Measurements from ENCODE around the gene ANGPTL2. TPM values are rescaled to one million over a fixed set of nuclear protein-coding genes. Genes with fewer than 3 reads are reported as not detected.

Gene ANGPTL2
- total and polyA plus RNA-seq, 2 of the 4 experiments (the other 2 are of a cell fraction), result 9.5 to 25.1 TPM

DNA sequence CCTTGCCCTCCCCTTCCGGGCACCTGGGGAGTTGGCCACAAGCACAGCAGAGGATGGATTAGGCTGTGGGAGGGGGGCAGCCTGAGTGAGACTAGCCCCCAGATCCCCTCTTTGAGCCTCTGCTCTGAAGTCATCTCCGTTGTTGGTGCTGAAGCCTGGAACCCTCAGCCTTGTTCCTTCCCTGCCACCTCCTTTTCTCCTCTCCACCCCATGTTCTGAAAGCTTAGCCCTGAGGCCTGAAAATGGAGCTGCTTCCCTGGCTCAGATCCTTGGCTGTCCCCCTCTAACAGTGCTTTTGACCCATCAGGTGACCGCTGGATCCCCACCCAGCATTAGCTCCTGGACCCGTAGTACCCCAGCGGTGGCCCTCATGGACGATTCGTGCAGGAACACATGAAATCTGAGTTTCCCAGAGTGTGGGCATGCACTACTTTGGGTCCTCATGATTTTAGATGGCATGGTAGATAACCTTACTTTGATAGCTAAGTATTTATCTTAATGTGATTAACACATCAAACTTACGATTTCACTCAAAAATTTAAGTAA is 21.6 kb upstream of the ANGPTL2 start:
- H3K4me3 ChIP-seq (ENCODE audit: insufficient read depth, low read depth, low read length), result no peak overlapping the region
- no peak overlapping the region for H3K14ac ChIP-seq (replicated peaks; ENCODE audit: low read depth, low read length)
- no peaks in the 10 kb centered on the region for H3K36me3 ChIP-seq (ENCODE audit: control insufficient read depth, insufficient read depth, low read length)
- ChIA-PET CTCF (no interaction called here), POLR2A (ENCODE audit: unreplicated experiment) (no interaction called here)
- no CpG with 5 or more reads among the region's 8 CpGs for WGBS, 2 experiments (ENCODE audit: extremely low coverage in 2 of 2, insufficient read length in 1 of 2)
- H3K27me3 ChIP-seq (ENCODE audit: control insufficient read depth, insufficient read depth, low read length), result no peaks in the 10 kb centered on the region; the same call in 1 of the 2 replicates
- H3K9me3 ChIP-seq (ENCODE audit: control insufficient read depth, insufficient read depth, low read length), result no peaks in the 10 kb centered on the region
- no peaks in the 10 kb centered on the region for H3K9me1 ChIP-seq (ENCODE audit: insufficient read depth, low read length)
- TF ChIP-seq RFX5 (IDR thresholded peaks at IDR 0.05; ENCODE audit: low read depth, low read length) (no peak), POLR2A (IDR thresholded peaks at IDR 0.05; ENCODE audit: low read depth, low read length) (no peak), MAFK (IDR thresholded peaks at IDR 0.05; ENCODE audit: low read depth, low read length) (no peak), FOS (IDR thresholded peaks at IDR 0.05; ENCODE audit: low read depth, low read length) (no peak), RCOR1 (IDR thresholded peaks at IDR 0.05; ENCODE audit: insufficient replicate concordance, low read length) (no peak), CEBPB (IDR thresholded peaks at IDR 0.05; ENCODE audit: low read depth, low read length) (no peak)
- TF ChIP-seq, protein P1, sequence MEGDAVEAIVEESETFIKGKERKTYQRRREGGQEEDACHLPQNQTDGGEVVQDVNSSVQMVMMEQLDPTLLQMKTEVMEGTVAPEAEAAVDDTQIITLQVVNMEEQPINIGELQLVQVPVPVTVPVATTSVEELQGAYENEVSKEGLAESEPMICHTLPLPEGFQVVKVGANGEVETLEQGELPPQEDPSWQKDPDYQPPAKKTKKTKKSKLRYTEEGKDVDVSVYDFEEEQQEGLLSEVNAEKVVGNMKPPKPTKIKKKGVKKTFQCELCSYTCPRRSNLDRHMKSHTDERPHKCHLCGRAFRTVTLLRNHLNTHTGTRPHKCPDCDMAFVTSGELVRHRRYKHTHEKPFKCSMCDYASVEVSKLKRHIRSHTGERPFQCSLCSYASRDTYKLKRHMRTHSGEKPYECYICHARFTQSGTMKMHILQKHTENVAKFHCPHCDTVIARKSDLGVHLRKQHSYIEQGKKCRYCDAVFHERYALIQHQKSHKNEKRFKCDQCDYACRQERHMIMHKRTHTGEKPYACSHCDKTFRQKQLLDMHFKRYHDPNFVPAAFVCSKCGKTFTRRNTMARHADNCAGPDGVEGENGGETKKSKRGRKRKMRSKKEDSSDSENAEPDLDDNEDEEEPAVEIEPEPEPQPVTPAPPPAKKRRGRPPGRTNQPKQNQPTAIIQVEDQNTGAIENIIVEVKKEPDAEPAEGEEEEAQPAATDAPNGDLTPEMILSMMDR (conservative IDR thresholded peaks at IDR 0.05; ENCODE audit: low read depth, low read length), result no peak
- no peak overlapping the region for H2BK20ac ChIP-seq (ENCODE audit: low read depth, low read length)
- H3K79me1 ChIP-seq (ENCODE audit: low read depth in 1 of 2, low read length in 2 of 2), result no peaks in the 10 kb centered on the region
- H3K23ac ChIP-seq (ENCODE audit: low read depth, low read length), result no peak overlapping the region
- ATAC-seq (ENCODE audit: low read depth), result no peak
- dilution Hi-C loops (cut with HindIII; ENCODE audit: low sequenced_read_pairs, unreplicated experiment) (no loop called here), intact Hi-C loops (cut with micrococcal nuclease) (no loop called here), in situ Hi-C loops (cut with MboI; ENCODE audit: low sequenced_read_pairs) (no loop called here)
- no peak overlapping the region for H2AK9ac ChIP-seq (replicated peaks; ENCODE audit: low read depth, low read length, poor library complexity)
- peak overlapping the region; percentile 25; the same call in 1 of the 2 replicates for H2AK5ac ChIP-seq (ENCODE audit: low read depth, low read length)
- H3K27ac ChIP-seq (ENCODE audit: insufficient read depth, low read length), result no peak overlapping the region
- no peak for DNase-seq
- H3K9ac ChIP-seq (ENCODE audit: low read depth, low read length), result no peak overlapping the region
- H3K4me1 ChIP-seq (ENCODE audit: control insufficient read depth, insufficient read depth, low read length), result peaks cover 2% of the 10 kb centered on the region; the same call in 1 of the 2 replicates
- H4K5ac ChIP-seq (ENCODE audit: low read depth, low read length), result no peak overlapping the region; the same call in 1 of the 2 replicates
- no peak overlapping the region for H3K4ac ChIP-seq (ENCODE audit: low read depth, low read length)
- H3K4me2 ChIP-seq (ENCODE audit: low read depth, low read length), result no peak overlapping the region
- no peaks in the 10 kb centered on the region for H4K20me1 ChIP-seq (ENCODE audit: insufficient read depth, low read length)
- no TSS peak for BruUV-seq (replicated peaks)
- H4K91ac ChIP-seq (ENCODE audit: insufficient read depth, low read depth, low read length), result no peak overlapping the region
- no peak overlapping the region for H4K8ac ChIP-seq (ENCODE audit: low read depth in 2 of 2, low read length in 2 of 2)
- H2BK120ac ChIP-seq (ENCODE audit: low read depth, low read length), result no peak overlapping the region
- H3K18ac ChIP-seq (ENCODE audit: low read depth, low read length), result no peak overlapping the region; the same call in 1 of the 2 replicates
- no peak overlapping the region for H2BK5ac ChIP-seq (ENCODE audit: low read depth, low read length, poor library complexity, severe bottlenecking)
- H3K56ac ChIP-seq (ENCODE audit: extremely low read depth, insufficient read depth, low read length), result no peak overlapping the region
- H2BK15ac ChIP-seq (ENCODE audit: low read depth, low read length), result no peak overlapping the region; the same call in 2 of the 3 replicates
- H2AFZ ChIP-seq (replicated peaks; ENCODE audit: low read length, poor library complexity), result no peak overlapping the region
